ENCODE data around the gene FMN1.
A peak's percentile ranks its signal among the peaks of the same experiment; 100 is the strongest.

DNA sequence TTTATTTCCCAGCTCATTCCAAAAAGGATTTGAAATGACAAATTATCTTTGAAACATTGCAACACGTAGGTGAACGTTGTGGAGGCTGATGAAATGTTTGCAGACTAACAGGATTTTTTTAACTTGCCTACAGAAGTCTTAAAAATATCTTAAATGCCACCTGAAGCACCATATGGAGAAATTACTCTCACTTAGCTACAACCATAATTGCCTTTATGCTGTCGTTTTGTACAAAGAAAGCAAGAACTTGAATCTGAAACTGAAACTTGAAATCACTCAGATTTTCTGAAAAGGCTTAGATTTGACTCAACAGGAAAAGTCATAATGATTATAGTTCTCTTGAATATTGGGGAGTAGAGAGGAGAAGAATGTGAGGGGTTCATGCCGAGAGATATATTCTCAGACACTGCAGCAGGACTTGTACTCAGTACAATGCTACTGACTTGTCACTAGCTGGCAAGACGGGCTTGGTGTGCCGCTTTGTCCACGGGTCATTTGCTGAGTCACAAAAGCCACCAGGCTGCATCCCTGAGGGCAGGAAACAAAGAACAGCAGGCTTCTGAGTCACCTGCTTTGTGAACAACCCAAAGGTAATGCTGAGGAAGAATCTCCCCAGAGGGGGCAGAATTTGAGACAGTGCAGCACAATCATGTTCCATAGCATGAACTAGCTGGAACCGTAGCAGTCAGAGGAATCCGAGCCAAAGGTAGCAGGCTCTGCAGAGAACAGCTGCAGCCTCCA is 7.1 kb upstream of the FMN1 start:
- TF ChIP-seq, protein P1, sequence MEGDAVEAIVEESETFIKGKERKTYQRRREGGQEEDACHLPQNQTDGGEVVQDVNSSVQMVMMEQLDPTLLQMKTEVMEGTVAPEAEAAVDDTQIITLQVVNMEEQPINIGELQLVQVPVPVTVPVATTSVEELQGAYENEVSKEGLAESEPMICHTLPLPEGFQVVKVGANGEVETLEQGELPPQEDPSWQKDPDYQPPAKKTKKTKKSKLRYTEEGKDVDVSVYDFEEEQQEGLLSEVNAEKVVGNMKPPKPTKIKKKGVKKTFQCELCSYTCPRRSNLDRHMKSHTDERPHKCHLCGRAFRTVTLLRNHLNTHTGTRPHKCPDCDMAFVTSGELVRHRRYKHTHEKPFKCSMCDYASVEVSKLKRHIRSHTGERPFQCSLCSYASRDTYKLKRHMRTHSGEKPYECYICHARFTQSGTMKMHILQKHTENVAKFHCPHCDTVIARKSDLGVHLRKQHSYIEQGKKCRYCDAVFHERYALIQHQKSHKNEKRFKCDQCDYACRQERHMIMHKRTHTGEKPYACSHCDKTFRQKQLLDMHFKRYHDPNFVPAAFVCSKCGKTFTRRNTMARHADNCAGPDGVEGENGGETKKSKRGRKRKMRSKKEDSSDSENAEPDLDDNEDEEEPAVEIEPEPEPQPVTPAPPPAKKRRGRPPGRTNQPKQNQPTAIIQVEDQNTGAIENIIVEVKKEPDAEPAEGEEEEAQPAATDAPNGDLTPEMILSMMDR (IDR thresholded peaks at IDR 0.05), result peak; percentile 47
- TF ChIP-seq, protein P2, sequence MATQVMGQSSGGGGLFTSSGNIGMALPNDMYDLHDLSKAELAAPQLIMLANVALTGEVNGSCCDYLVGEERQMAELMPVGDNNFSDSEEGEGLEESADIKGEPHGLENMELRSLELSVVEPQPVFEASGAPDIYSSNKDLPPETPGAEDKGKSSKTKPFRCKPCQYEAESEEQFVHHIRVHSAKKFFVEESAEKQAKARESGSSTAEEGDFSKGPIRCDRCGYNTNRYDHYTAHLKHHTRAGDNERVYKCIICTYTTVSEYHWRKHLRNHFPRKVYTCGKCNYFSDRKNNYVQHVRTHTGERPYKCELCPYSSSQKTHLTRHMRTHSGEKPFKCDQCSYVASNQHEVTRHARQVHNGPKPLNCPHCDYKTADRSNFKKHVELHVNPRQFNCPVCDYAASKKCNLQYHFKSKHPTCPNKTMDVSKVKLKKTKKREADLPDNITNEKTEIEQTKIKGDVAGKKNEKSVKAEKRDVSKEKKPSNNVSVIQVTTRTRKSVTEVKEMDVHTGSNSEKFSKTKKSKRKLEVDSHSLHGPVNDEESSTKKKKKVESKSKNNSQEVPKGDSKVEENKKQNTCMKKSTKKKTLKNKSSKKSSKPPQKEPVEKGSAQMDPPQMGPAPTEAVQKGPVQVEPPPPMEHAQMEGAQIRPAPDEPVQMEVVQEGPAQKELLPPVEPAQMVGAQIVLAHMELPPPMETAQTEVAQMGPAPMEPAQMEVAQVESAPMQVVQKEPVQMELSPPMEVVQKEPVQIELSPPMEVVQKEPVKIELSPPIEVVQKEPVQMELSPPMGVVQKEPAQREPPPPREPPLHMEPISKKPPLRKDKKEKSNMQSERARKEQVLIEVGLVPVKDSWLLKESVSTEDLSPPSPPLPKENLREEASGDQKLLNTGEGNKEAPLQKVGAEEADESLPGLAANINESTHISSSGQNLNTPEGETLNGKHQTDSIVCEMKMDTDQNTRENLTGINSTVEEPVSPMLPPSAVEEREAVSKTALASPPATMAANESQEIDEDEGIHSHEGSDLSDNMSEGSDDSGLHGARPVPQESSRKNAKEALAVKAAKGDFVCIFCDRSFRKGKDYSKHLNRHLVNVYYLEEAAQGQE (IDR thresholded peaks at IDR 0.05; ENCODE audit: insufficient read depth in 1 of 2, low read depth in 2 of 2, low read length in 1 of 2), result no peak
